H9 (cell line): ENCODE results near the gene PSG6. TPM values are rescaled to one million over a fixed set of nuclear protein-coding genes. Genes with fewer than 3 reads are reported as not detected.
"Not testable (repeated sequence)": the region's sequence is repeated elsewhere in the genome, so short reads cannot be mapped to it uniquely, and the experiment has no call there.

Source experiments
- DNase-seq: peaks from one replicate; pipeline ENCODE4 v3.0.0-alpha.2; 2017
- H2AFZ ChIP-seq: one replicate; pipeline ENCODE4 v1.6.1; 2013; ENCODE audit warnings: mild to moderate bottlenecking, low read length, control low read depth, moderate library complexity
- H2AK5ac ChIP-seq: 2 replicates; pipeline ENCODE4 v1.6.1; 2013; ENCODE audit warnings: low read length, control low read depth, mixed read lengths; ENCODE audit not compliant: insufficient read length
- H2BK120ac ChIP-seq: one replicate; pipeline ENCODE4 v1.6.1; 2013; ENCODE audit warnings: low read depth, mild to moderate bottlenecking, low read length, control low read depth, inconsistent platforms; ENCODE audit not compliant: poor library complexity, severe bottlenecking
- H2BK12ac ChIP-seq: 2 replicates; pipeline ENCODE4 v1.6.1; 2013; ENCODE audit warnings: low read length, control low read depth, mixed read lengths, low read depth; ENCODE audit not compliant: insufficient read length
- H2BK15ac ChIP-seq: 2 replicates; pipeline ENCODE4 v1.6.1; 2013; ENCODE audit warnings: low read depth, low read length, control low read depth
- H2BK20ac ChIP-seq: one replicate; pipeline ENCODE4 v1.6.1; 2013; ENCODE audit warnings: low read depth, mild to moderate bottlenecking, low read length, control low read depth, inconsistent platforms; ENCODE audit not compliant: poor library complexity, severe bottlenecking
- H2BK5ac ChIP-seq: 2 replicates; pipeline ENCODE4 v1.6.1; 2013; ENCODE audit warnings: low read length, control low read depth, mixed read lengths; ENCODE audit not compliant: insufficient read length
- H3K14ac ChIP-seq: 2 replicates; pipeline ENCODE4 v1.6.1; 2013; ENCODE audit warnings: low read length, control low read depth; ENCODE audit not compliant: insufficient read depth
- H3K18ac ChIP-seq: 2 replicates; pipeline ENCODE4 v1.6.1; 2013; ENCODE audit warnings: low read depth, mild to moderate bottlenecking, mixed read lengths, low read length, control low read depth; ENCODE audit not compliant: insufficient read length
- H3K23ac ChIP-seq: 2 replicates; pipeline ENCODE4 v1.6.1; 2013; ENCODE audit warnings: low read length, control low read depth, mixed read lengths, low read depth; ENCODE audit not compliant: insufficient read length
- H3K23me2 ChIP-seq: 2 replicates; pipeline ENCODE4 v1.6.1; 2013; ENCODE audit warnings: low read depth, mild to moderate bottlenecking, mixed read lengths, low read length, control low read depth; ENCODE audit not compliant: insufficient read length, poor library complexity, severe bottlenecking
- H3K27ac ChIP-seq: 2 replicates; pipeline ENCODE4 v1.5.1; 2013; ENCODE audit warnings: low read length, control low read depth, mixed read lengths, low read depth; ENCODE audit not compliant: insufficient read length
- H3K27me3 ChIP-seq: 2 replicates; pipeline ENCODE4 v1.6.1; 2013; ENCODE audit warnings: low read length, control low read depth, inconsistent platforms; ENCODE audit not compliant: insufficient read depth
- H3K4ac ChIP-seq: 2 replicates; pipeline ENCODE4 v1.6.1; 2013; ENCODE audit warnings: low read depth, mild to moderate bottlenecking, control low read depth, inconsistent platforms, low read length, moderate library complexity
- H3K4me1 ChIP-seq: 2 replicates; pipeline ENCODE4 v1.6.1; 2013; ENCODE audit warnings: low read length, control low read depth, inconsistent platforms; ENCODE audit not compliant: insufficient read depth
- H3K4me2 ChIP-seq: 2 replicates; pipeline ENCODE4 v1.6.1; 2013; ENCODE audit warnings: low read length, control low read depth, mixed read lengths; ENCODE audit not compliant: insufficient read length, insufficient read depth
- H3K56ac ChIP-seq: 2 replicates; pipeline ENCODE4 v1.6.1; 2013; ENCODE audit warnings: low read depth, mild to moderate bottlenecking, mixed read lengths, low read length, control low read depth; ENCODE audit not compliant: insufficient read length
- H3K79me1 ChIP-seq: 2 replicates; pipeline ENCODE4 v1.6.1; 2013; ENCODE audit warnings: low read depth, mild to moderate bottlenecking, moderate library complexity, low read length, control low read depth, inconsistent platforms; ENCODE audit not compliant: insufficient read depth, poor library complexity, severe bottlenecking
- H3K79me2 ChIP-seq: 2 replicates; pipeline ENCODE4 v1.6.1; 2013; ENCODE audit warnings: low read length, control low read depth, inconsistent platforms; ENCODE audit not compliant: insufficient read depth
- H3K9ac ChIP-seq: 2 replicates; pipeline ENCODE4 v1.6.1; 2013; ENCODE audit warnings: low read length, control low read depth, mixed read lengths; ENCODE audit not compliant: insufficient read length; ENCODE audit errors: extremely low read depth
- H3K9me3 ChIP-seq: one replicate; pipeline ENCODE4 v1.6.1; 2013; ENCODE audit warnings: low read depth, low read length, inconsistent platforms; ENCODE audit not compliant: control insufficient read depth
- H3T11ph ChIP-seq: one replicate; pipeline ENCODE4 v1.6.1; 2013; ENCODE audit warnings: mild to moderate bottlenecking, low read length, control low read depth, inconsistent platforms
- H4K20me1 ChIP-seq: one replicate; pipeline ENCODE4 v1.6.1; 2013; ENCODE audit not compliant: control insufficient read depth, insufficient read length, insufficient read depth
- H4K5ac ChIP-seq: 2 replicates; pipeline ENCODE4 v1.6.1; 2013; ENCODE audit warnings: low read depth, mild to moderate bottlenecking, mixed read lengths, low read length, control low read depth; ENCODE audit not compliant: insufficient read length
- H4K8ac ChIP-seq: replicated peaks from 2 replicates; pipeline ENCODE4 v1.6.1; 2013; ENCODE audit warnings: low read length, control low read depth, mixed read lengths, low read depth; ENCODE audit not compliant: insufficient read length
- H4K91ac ChIP-seq: 2 replicates; pipeline ENCODE4 v1.6.1; 2013; ENCODE audit warnings: low read depth, mild to moderate bottlenecking, moderate library complexity, mixed read lengths, low read length, control low read depth; ENCODE audit not compliant: insufficient read length
- H3K27ac Mint-ChIP-seq, 3 experiments: 2 replicates in 2 of 3; 3 replicates in 1 of 3; pipeline ENCODE4 v1.8.0; 2020 to 2021; ENCODE audit warnings: mixed read lengths in 3 of 3, mild to moderate bottlenecking in 1 of 3, moderate library complexity in 1 of 3
- H3K27me3 Mint-ChIP-seq: 2 replicates; pipeline ENCODE4 v1.8.0; 2021; ENCODE audit warnings: low read depth, mild to moderate bottlenecking, moderate library complexity, mixed read lengths
- H3K36me3 Mint-ChIP-seq, 3 experiments: 2 replicates in 2 of 3; 3 replicates in 1 of 3; pipeline ENCODE4 v1.8.0; 2020 to 2021; ENCODE audit warnings: low read depth in 3 of 3, mixed read lengths in 3 of 3; ENCODE audit not compliant: insufficient read depth in 1 of 3
- H3K4me1 Mint-ChIP-seq, 2 experiments: 2 replicates each; pipeline ENCODE4 v1.8.0; 2020; ENCODE audit warnings: mixed read lengths in 2 of 2
- H3K4me3 Mint-ChIP-seq, 2 experiments: 2 replicates in 1 of 2; 3 replicates in 1 of 2; pipeline ENCODE4 v1.8.0; 2020 to 2021; ENCODE audit warnings: mild to moderate bottlenecking in 2 of 2, mixed read lengths in 2 of 2, moderate library complexity in 1 of 2
- H3K9me3 Mint-ChIP-seq, 2 experiments: 2 replicates in 1 of 2; 3 replicates in 1 of 2; pipeline ENCODE4 v1.8.0; 2020; ENCODE audit warnings: mild to moderate bottlenecking in 2 of 2, mixed read lengths in 2 of 2, moderate library complexity in 1 of 2
- WGBS: extraction: QIAGEN DNeasy Blood & Tissue Kit; methylation state at CpG from one replicate; pipeline ENCODE4 v1.1.7; 2013; ENCODE audit warnings: missing lambda C conversion rate, low lambda C conversion rate, mixed read lengths; ENCODE audit not compliant: insufficient read length; ENCODE audit errors: extremely low coverage; 5-methylcytosine and 5-hydroxymethylcytosine counted together
- total RNA-seq: library from RNA; stranded (reverse); gene quantifications from 2 replicates; pipeline ENCODE4 v1.2.1, GENCODE V29; 2021
- TF ChIP-seq, protein P1 (sequence below): fragments of 200-600 bp; sonication (generic); conservative IDR thresholded peaks from 3 replicates; pipeline ENCODE4 v1.8.0; 2021; ENCODE audit warnings: antibody characterized with exemption, mild to moderate bottlenecking

PSG6 gene
- total RNA-seq, 1 experiment from 2014 or later: not detected

DNA sequence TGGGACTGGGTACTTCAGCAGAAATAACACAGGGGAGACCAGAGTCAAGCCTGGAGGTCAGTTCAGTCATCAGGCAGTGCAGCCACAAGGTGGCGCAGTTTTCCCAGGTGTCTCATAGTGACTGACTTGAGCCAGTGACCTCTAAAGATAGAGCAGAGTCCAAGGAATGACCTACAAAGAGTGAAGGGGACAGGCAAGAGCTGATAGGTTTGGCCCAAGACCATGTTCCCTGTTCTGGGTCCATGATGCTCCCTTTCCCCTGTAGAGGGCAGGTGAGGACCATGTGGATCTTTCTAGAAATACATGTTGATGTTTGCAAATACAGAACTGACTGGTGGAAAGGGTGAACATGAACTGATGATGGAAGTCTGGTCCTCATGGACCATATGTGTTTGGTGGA lies 12.5 kb upstream of the PSG6 start:
- not testable (repeated sequence) for H3K4me2 ChIP-seq, H3K4ac ChIP-seq, H3K56ac ChIP-seq, H3K4me3 Mint-ChIP-seq, H3K4me1 ChIP-seq, DNase-seq, H3K4me1 Mint-ChIP-seq, H3T11ph ChIP-seq, H2BK12ac ChIP-seq, H3K27me3 Mint-ChIP-seq, H3K23me2 ChIP-seq, H3K27ac Mint-ChIP-seq, H4K20me1 ChIP-seq, H2AK5ac ChIP-seq, H4K91ac ChIP-seq, H3K27me3 ChIP-seq, H3K9ac ChIP-seq, H4K8ac ChIP-seq, H3K14ac ChIP-seq, H2BK120ac ChIP-seq, H3K79me1 ChIP-seq, H2BK20ac ChIP-seq, H3K18ac ChIP-seq, H3K79me2 ChIP-seq, H4K5ac ChIP-seq, H3K23ac ChIP-seq, H3K27ac ChIP-seq, H2BK5ac ChIP-seq, H2BK15ac ChIP-seq, H2AFZ ChIP-seq
- WGBS: no CpG with 5 or more reads among the region's 1 CpG
- Mint-ChIP-seq H3K36me3 (peaks cover 7 to 31% (median 13%) of the 10 kb centered on the region in 3 experiments), H3K9me3 (peaks cover 95 to 96% of the 10 kb centered on the region in 2 experiments)
- TF ChIP-seq, protein P1, sequence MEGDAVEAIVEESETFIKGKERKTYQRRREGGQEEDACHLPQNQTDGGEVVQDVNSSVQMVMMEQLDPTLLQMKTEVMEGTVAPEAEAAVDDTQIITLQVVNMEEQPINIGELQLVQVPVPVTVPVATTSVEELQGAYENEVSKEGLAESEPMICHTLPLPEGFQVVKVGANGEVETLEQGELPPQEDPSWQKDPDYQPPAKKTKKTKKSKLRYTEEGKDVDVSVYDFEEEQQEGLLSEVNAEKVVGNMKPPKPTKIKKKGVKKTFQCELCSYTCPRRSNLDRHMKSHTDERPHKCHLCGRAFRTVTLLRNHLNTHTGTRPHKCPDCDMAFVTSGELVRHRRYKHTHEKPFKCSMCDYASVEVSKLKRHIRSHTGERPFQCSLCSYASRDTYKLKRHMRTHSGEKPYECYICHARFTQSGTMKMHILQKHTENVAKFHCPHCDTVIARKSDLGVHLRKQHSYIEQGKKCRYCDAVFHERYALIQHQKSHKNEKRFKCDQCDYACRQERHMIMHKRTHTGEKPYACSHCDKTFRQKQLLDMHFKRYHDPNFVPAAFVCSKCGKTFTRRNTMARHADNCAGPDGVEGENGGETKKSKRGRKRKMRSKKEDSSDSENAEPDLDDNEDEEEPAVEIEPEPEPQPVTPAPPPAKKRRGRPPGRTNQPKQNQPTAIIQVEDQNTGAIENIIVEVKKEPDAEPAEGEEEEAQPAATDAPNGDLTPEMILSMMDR: peak; percentile 17; the same call in 1 of the 3 replicates
- H3K9me3 ChIP-seq: peaks cover 75% of the 10 kb centered on the region
